Measurements from ENCODE around the gene CDK10. TPM values are rescaled to one million over a fixed set of nuclear protein-coding genes. Genes with fewer than 3 reads are reported as not detected.
A peak's percentile ranks its signal among the peaks of the same experiment; 100 is the strongest.

Gene CDK10
- total RNA-seq, 1 donor from 2014 or later, result 122 TPM

DNA sequence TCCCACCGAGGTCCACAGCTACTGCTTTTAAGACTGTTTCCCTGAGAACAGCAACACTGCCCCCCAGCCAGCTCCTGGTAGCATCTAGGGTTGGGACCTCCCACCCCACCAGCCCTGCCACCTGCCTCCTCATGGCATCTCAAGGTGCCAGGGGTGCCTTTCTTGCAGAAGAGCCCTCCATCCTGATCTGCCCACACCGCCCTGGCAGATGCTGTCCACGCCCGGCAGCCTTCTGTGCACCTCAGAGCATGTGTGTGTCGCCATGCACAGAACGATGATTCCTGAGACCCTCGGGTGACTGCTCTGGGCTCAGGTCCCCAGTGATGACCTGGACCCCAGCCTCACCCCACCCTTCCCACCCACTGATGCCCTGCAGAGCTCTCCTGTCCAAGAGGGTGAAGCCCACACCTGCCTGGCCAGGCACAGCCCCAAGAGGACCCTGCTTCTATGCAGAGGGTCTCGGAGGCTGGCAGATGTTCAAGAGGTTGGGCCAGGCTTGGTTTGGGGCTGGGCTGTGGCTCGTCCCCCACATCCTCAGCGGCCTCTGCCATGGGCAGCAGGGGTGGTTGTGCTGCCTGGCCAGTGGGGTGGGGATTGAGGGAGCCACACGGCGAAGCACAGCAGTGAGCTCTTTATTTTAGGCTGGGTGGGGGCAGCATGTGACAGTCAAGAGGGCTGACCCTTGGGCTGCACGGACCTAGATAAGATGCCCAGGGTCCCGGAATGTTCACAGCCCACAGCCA, 20.2 kb downstream of the CDK10 start:
- Mint-ChIP-seq H3K9me3 (no peaks in the 10 kb centered on the region), H3K27me3 (ENCODE audit: low read depth) (peaks cover 16% of the 10 kb centered on the region), H3K4me3 (no peak overlapping the region), H3K36me3 (no peaks in the 10 kb centered on the region), H3K4me1 (no peaks in the 10 kb centered on the region), H3K27ac (no peak overlapping the region)
- TF ChIP-seq, protein P1, sequence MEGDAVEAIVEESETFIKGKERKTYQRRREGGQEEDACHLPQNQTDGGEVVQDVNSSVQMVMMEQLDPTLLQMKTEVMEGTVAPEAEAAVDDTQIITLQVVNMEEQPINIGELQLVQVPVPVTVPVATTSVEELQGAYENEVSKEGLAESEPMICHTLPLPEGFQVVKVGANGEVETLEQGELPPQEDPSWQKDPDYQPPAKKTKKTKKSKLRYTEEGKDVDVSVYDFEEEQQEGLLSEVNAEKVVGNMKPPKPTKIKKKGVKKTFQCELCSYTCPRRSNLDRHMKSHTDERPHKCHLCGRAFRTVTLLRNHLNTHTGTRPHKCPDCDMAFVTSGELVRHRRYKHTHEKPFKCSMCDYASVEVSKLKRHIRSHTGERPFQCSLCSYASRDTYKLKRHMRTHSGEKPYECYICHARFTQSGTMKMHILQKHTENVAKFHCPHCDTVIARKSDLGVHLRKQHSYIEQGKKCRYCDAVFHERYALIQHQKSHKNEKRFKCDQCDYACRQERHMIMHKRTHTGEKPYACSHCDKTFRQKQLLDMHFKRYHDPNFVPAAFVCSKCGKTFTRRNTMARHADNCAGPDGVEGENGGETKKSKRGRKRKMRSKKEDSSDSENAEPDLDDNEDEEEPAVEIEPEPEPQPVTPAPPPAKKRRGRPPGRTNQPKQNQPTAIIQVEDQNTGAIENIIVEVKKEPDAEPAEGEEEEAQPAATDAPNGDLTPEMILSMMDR (IDR thresholded peaks at IDR 0.05; ENCODE audit: unreplicated experiment), result no peak
- no peak for DNase-seq (ENCODE audit: low spot score in 2 of 2, unreplicated experiment in 2 of 2)

DNA sequence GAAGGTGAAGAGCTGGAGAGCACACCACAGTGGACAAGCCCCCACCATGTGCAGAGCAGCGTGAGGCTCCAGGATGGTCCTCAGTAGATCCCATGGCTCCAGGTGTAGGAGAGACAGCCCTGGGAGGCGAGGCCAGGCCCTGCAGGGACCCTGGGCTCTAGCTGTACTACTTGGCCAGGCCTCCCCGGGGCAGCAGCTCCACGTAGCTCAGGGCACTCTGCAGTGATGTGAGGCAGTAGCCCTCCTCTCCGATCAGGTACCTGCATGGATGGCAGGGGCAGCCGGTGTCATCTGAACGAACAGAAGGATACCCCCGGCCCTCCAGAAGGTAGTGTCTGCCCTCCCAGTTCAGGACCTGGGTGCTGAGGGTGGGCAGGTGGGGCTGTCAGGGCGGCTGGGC, 21.2 kb downstream of the CDK10 start:
- no peak for DNase-seq (ENCODE audit: low spot score in 2 of 2, unreplicated experiment in 2 of 2)
- no peak overlapping the region for H3K4me3 Mint-ChIP-seq
- no peaks in the 10 kb centered on the region for H3K36me3 Mint-ChIP-seq
- H3K9me3 Mint-ChIP-seq, result no peaks in the 10 kb centered on the region
- no peak overlapping the region for H3K27ac Mint-ChIP-seq
- H3K4me1 Mint-ChIP-seq, result no peaks in the 10 kb centered on the region
- peaks cover 10% of the 10 kb centered on the region for H3K27me3 Mint-ChIP-seq (ENCODE audit: low read depth)
- TF ChIP-seq, protein P1 (IDR thresholded peaks at IDR 0.05; ENCODE audit: unreplicated experiment), result no peak

DNA sequence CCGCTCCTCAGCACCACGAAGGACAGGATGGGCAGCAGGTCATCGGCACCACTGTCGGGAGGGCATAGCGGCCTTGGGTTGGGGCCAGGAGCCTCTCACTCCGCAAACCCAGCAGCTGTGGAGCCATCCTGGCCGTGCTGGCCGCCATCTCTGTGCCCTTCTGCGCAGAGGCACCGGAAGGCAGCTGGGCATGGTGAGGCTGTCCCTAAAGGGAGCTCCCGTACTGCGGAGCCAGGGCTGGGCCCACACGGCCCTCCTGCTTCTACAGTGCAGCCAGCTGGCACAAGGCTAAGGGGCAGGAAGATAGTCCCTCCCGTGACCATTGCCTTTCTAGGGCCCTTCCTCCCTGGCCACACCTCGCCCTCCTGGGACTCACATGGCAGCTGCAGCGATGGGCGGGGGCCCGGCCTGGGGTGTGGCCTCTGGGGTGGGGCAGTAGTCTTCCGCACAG, 22.0 kb downstream of the CDK10 start:
- no peaks in the 10 kb centered on the region for H3K36me3 Mint-ChIP-seq
- no peak for DNase-seq (ENCODE audit: low spot score in 2 of 2, unreplicated experiment in 2 of 2)
- H3K4me3 Mint-ChIP-seq, result no peak overlapping the region
- H3K27ac Mint-ChIP-seq, result no peak overlapping the region
- TF ChIP-seq, protein P1 (IDR thresholded peaks at IDR 0.05; ENCODE audit: unreplicated experiment), result no peak
- H3K4me1 Mint-ChIP-seq, result no peaks in the 10 kb centered on the region
- H3K27me3 Mint-ChIP-seq (ENCODE audit: low read depth), result peaks cover 8% of the 10 kb centered on the region
- no peaks in the 10 kb centered on the region for H3K9me3 Mint-ChIP-seq

DNA sequence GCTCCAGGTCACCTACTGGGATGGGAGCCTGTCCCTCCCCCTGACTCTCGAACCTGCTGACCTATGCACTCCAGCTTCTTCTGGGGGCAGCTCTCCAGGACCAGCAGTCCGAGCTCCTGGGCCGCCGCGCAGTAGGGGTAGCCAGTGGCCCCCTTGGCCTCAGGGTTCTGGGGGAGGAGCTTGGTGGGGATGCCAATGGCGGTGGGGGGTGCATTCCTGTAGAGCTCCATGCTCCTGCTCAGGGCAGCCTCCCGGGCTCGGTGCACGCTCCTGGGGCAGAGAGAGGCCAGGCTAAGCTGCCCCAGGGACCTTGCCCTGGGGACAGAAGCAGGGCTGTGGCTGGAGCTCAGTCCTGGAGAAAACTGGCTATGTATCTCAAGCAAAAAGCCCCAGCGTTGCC, 22.7 kb downstream of the CDK10 start:
- Mint-ChIP-seq H3K27ac (no peak overlapping the region), H3K9me3 (no peaks in the 10 kb centered on the region), H3K4me1 (no peaks in the 10 kb centered on the region), H3K36me3 (no peaks in the 10 kb centered on the region), H3K27me3 (ENCODE audit: low read depth) (peaks cover 7% of the 10 kb centered on the region), H3K4me3 (no peak overlapping the region)
- TF ChIP-seq, protein P1 (IDR thresholded peaks at IDR 0.05; ENCODE audit: unreplicated experiment), result no peak
- DNase-seq (ENCODE audit: low spot score in 2 of 2, unreplicated experiment in 2 of 2), result no peak

DNA sequence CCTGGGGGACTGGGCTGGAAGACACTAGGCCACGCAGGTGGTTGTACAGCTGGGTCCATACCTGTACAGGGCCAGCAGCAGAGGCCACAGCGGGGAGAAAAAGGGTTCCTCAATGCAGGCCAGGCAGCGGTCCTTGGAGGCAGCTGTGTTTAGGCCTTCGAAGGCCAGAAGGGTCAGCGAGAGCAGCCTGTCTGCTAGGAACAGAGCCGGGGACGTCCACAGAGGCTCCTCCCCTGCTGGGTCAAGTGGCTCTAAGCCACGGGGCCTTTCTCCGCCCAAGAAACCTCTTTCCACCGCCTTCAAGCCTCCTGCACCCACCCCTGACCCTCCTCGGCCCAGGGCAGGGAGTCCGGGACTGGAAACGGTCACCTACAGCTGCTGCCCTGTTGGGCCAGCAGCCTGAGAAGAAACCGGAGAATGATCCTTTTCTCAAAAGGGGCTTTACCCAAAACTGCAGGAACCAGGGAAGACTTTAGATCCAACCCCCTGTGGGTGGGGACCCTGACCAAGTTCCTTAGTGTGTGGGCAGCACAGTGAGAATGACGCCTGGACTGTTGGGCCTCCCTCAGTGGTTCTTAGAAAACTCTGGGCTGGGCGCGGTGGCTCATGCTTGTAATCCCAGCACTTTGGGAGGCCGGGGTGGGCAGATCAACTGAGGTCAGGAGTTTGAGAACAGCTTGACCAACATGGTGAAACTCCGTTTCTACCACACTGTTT, 23.4 kb downstream of the CDK10 start:
- Mint-ChIP-seq H3K9me3 (peaks cover 2% of the 10 kb centered on the region), H3K4me3 (peak overlapping the region; percentile 38), H3K27ac (no peak overlapping the region), H3K27me3 (ENCODE audit: low read depth) (peaks cover 5% of the 10 kb centered on the region), H3K36me3 (peaks cover 6% of the 10 kb centered on the region), H3K4me1 (no peaks in the 10 kb centered on the region)
- TF ChIP-seq, protein P1 (IDR thresholded peaks at IDR 0.05; ENCODE audit: unreplicated experiment), result no peak
- DNase-seq (ENCODE audit: low spot score in 2 of 2, unreplicated experiment in 2 of 2), result no peak
